GM18498 (cell line): ENCODE results near the gene TXNDC2.

ENCODE experiments used
- ATAC-seq: cut with Tn5 transposase; IDR thresholded peaks from one replicate; pipeline ENCODE4 v1.9.1; 2021; ENCODE audit warnings: mild to moderate bottlenecking, moderate library complexity; ENCODE audit not compliant: unreplicated experiment

Gene TXNDC2

DNA sequence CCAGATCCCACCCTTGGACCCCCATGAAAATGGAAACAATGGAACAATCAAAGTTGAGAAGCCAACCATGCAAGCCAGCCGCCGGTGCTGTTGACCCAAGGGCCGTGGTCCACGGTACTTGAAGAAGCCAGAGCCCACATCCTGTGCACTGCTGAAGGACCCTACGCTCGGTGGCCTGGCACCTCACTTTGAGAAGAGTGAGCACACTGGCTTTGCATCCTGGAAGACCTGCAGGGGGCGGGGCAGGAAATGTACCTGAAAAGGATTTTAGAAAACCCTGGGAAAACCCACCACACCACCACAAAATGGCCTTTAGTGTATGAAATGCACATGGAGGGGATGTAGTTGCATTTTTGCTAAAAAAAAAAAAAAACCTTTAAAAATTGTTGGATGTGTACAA is 26.5 kb upstream of the TXNDC2 start:
- ATAC-seq: no peak

GRCh38 chr18:9860682-9861081 is 25.1 kb upstream of the TXNDC2 start:
- no peak for ATAC-seq

- ATAC-seq: peak; percentile 94
Measured at GRCh38 chr18:9861157-9861556, 24.6 kb upstream of the TXNDC2 start.

GRCh38 chr18:9861933-9862332 is 23.8 kb upstream of the TXNDC2 start:
- peak; percentile 67 for ATAC-seq

DNA sequence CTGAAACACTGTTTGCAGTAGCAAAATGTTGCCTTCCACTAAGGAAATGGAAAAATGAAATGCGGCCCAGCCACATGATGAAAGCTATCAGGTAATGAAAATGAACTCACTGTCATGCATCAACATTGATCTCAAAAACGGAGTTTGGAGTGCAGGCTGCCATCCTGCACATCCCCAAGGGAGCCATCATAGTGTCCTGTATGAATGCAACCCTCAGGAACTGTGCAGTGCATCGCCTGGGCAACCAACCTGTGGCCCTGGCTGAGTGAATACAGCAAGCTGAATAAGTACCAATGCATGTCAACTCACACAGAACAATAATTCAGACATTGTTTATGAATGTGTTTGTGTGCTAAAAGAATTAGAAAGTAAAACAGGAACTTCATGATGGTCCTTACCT is 23.1 kb upstream of the TXNDC2 start:
- ATAC-seq: no peak

- no peak for ATAC-seq
Measured at GRCh38 chr18:9863282-9863681, 22.5 kb upstream of the TXNDC2 start.

GRCh38 chr18:9865764-9866490 is 19.8 kb upstream of the TXNDC2 start:
- no peak for ATAC-seq

DNA sequence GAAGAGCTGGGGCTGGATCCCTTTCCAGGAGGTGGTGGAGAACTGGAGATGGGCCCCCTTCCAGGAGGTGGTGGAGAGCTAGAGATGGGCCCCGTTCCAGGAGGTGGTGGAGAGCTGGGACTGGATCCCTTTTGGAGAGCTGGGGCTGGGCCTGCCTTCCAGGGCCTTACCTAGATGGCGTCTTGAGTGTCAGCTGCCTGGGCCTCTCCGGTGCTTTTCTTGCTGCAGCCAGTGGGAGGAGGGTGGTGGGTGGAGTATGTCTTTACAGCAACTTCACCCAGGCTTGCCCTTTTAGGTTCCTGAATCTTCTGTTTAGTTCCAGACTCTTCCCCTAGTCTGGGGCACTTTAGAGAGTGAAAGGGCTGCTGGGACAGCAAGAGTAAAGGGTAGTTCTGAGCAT is 19.1 kb upstream of the TXNDC2 start:
- no peak for ATAC-seq

DNA sequence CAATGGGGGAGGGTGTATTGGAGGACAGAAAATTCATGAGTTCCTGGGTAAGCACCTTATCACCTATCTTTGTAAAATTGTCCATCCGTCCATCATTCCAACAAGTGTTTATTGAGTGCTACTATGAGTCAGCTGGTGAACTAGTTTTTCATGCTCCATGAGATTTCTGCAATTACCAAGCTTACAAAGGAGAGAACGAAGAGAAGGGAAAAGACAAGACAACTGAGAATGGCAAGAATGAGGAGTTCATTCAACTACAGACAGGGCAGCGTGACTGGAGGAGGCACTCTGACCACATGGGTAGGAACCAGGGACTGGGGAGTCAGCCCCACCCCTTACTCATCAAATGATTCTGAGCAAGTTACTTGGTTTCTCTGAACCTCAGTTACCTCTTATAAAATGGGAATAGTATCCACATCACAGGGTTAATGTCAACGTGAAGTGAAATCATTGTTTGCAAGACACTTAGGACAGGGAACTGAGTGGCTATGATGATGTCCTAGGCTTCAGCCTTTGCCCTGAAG is 18.6 kb upstream of the TXNDC2 start:
- no peak for ATAC-seq

- ATAC-seq: no peak
Measured at GRCh38 chr18:9868857-9869714, 16.7 kb upstream of the TXNDC2 start.

- peak; percentile 80 for ATAC-seq
Measured at GRCh38 chr18:9869715-9870430, 15.9 kb upstream of the TXNDC2 start.

DNA sequence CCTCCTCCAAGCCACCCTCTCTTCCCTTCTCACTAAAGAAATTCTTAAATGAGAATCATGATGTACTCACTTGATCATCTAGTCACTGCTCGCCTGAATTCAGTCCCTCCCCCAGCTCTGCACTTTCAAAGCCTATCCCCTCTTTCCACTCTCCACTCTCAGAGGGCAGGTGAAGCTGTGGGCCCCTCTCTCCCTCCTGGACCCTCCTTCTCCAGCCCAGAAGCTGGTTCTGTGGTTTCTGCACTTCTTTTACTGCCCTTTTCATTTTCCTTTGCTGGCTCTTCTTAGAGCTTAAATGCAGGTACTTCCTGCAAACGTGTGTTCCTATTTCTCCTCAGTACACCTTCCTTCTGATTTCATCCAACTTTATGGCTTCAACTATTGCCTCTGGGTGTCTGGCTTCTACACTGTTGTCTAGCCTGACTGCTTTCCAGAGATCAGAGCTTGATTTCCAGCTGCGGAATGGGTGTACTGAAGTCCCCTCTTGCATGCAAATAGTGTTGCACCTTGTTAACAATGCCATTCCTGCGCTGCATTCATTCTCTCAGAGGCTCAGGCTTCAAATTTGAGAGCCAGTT is 15.3 kb upstream of the TXNDC2 start:
- ATAC-seq: no peak

DNA sequence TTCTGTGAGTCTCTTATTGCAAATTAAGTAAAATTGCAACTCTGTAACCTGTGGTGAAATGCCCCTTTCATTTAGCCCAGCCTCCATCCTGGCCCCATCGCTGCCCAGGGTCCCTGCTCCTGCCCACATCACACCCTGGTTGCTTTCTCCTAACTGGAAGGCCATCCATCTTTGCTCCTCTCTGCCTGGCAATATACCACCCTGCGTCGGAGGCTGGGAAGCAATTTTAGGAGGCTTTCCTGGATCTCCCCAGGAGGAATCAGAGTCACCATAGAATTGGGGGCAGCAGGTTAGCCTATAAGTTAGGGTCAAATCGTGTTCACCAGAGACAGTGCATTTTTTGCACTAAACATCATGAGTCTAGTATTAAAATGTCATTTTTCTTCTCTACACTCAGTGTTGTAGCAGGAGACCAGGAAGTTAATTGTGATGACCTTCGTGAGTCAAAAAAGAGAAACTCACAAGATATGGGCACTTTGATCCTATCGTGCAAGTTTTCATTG is 14.5 kb upstream of the TXNDC2 start:
- no peak for ATAC-seq

DNA sequence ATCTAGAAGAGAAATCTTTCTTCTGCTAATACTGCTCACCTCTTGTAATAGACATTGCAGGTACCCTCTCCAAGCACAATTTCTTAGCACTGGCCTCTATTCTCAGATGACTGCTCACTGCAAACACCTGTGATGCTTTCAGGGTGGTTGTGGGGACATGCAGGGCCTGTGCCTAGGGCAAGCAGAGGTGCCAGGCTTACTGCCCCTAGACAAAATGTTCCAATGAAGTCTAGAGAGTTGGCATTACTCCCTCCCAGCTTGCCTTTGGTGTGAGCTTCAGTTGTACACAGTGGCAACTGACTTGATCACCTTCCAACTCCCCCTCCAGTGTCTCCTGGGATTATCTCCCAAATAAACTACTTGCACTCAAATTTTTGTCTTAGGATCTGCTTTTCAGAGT is 12.9 kb upstream of the TXNDC2 start:
- no peak for ATAC-seq

GRCh38 chr18:9874728-9875127 is 11.0 kb upstream of the TXNDC2 start:
- ATAC-seq: no peak

GRCh38 chr18:9876212-9876866 is 9.4 kb upstream of the TXNDC2 start:
- ATAC-seq: no peak

DNA sequence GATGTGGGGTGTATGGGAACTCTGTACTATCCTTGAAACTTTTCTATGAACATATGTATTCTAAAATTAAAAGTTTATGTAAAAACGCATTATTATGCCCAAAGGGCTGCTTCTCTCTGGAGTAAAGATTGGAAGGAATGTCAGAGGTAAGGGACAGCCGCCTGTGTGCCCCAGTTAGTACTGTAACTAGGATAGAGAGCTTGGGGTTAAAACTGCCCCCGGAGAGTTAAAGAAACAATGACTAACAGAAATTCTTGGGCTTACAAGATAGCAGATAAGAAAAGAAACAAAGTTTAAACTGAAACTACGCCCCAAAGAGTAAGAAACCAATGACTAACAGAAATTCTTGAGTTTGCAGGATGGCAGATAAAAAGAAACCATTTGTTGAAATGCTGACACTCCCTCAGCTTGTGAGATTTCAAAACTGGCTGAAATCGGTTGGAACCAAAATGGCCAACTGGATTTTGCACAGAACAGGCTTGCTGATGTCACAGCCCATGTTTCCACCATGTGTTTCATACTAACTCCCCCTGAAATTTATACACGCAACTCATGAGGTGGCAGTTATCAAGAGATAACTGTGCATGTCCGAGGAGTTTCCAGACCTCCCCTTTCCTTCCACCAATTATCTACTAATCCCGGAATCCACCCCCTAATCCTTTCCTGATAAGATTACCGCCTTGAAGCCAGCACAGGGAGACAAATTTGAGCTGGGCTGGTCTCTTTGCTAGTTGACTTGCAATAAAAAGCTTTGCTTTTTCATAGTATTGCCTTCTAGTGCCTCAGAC is 8.7 kb upstream of the TXNDC2 start:
- ATAC-seq: peak; percentile 54

GRCh38 chr18:9877655-9878014 is 8.1 kb upstream of the TXNDC2 start:
- ATAC-seq: no peak

- ATAC-seq: no peak
Measured at GRCh38 chr18:9878095-9878494, 7.7 kb upstream of the TXNDC2 start.
